Measurements from ENCODE around the gene MIA3. TPM values are rescaled to one million over a fixed set of nuclear protein-coding genes. Genes with fewer than 3 reads are reported as not detected.

Gene MIA3
- total and polyA plus RNA-seq, 4 donors = 20.7 to 69.3 (median 41.6) TPM

DNA sequence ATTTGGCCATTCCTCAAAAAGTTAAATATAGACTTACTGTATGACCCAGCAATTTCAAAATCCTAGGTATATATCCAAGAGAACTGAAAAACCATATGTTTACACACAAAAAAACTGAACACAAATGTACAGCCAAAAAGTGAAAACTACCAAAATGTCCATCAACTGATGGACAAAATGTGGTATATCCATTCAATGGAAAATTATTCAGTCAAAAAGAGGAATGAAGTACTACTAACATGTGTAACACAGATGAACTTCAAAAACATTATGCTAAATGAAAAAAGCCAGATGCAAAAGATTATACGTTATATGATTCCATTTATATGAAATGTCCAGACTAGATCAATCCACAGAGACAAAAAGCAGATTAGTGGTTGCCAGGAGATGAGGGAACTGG, 86.4 kb downstream of the MIA3 start:
- peaks cover 0 to 9% (median 2%) of the 10 kb centered on the region in 4 donors for H3K36me3 ChIP-seq (ENCODE audit: control insufficient read depth in 4 of 4, insufficient read depth in 4 of 4, low read length in 4 of 4)
- H3K27ac ChIP-seq (ENCODE audit: low read depth in 1 of 2, low read length in 1 of 2) = no peak overlapping the region
- H3K4me1 ChIP-seq (ENCODE audit: control insufficient read depth in 5 of 5, insufficient read depth in 5 of 5, low read length in 5 of 5) = peaks cover 0 to under 1% (median 0%) of the 10 kb centered on the region in 5 donors
- H3K27me3 ChIP-seq (ENCODE audit: control insufficient read depth in 3 of 3, insufficient read depth in 3 of 3, low read length in 2 of 3) = no peaks in the 10 kb centered on the region
- TF ChIP-seq, protein P1, sequence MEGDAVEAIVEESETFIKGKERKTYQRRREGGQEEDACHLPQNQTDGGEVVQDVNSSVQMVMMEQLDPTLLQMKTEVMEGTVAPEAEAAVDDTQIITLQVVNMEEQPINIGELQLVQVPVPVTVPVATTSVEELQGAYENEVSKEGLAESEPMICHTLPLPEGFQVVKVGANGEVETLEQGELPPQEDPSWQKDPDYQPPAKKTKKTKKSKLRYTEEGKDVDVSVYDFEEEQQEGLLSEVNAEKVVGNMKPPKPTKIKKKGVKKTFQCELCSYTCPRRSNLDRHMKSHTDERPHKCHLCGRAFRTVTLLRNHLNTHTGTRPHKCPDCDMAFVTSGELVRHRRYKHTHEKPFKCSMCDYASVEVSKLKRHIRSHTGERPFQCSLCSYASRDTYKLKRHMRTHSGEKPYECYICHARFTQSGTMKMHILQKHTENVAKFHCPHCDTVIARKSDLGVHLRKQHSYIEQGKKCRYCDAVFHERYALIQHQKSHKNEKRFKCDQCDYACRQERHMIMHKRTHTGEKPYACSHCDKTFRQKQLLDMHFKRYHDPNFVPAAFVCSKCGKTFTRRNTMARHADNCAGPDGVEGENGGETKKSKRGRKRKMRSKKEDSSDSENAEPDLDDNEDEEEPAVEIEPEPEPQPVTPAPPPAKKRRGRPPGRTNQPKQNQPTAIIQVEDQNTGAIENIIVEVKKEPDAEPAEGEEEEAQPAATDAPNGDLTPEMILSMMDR (IDR thresholded peaks at IDR 0.05; ENCODE audit: control extremely low read depth, extremely low read depth) = no peak
- H3K4me3 ChIP-seq = no peak overlapping the region
- DNase-seq = no peak
- no peaks in the 10 kb centered on the region for H3K9me3 ChIP-seq (ENCODE audit: control insufficient read depth in 4 of 4, insufficient read depth in 3 of 4, low read length in 3 of 4)
- WGBS, 2 donors = 97 to 100% methylated on average over 1 of the region's 1 CpG
- no peak for ATAC-seq (ENCODE audit: insufficient read depth, low FRiP score)
- no peak overlapping the region for H3K9ac ChIP-seq (ENCODE audit: insufficient read depth in 1 of 2, low read length in 2 of 2)

DNA sequence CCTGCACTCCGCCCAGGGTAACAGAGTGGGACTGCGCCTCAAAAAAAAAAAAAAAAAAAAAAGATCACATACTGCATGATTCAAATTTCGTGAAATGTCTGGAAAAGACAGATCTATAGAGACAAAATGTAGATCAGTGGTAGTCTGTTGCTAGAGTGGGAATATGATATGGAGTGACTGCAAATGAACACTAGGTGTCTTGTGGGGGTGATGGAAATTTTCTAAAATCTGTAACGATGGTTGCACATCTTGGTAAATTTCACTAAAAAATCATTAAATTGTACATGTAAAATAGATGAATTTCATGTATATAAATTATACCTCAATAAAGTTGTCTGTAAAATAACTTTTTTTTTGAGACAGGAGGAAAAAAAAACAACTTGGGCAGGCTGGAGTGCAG, 88.9 kb downstream of the MIA3 start:
- Histone ChIP-seq H3K9me3 (ENCODE audit: control insufficient read depth in 4 of 4, insufficient read depth in 3 of 4, low read length in 3 of 4) (no peaks in the 10 kb centered on the region), H3K36me3 (ENCODE audit: control insufficient read depth in 4 of 4, insufficient read depth in 4 of 4, low read length in 4 of 4) (peaks cover 0 to 4% (median under 1%) of the 10 kb centered on the region in 4 donors), H3K27ac (ENCODE audit: low read depth in 1 of 2, low read length in 1 of 2) (no peak overlapping the region), H3K4me3 (no peak overlapping the region), H3K9ac (ENCODE audit: insufficient read depth in 1 of 2, low read length in 2 of 2) (no peak overlapping the region), H3K4me1 (ENCODE audit: control insufficient read depth in 5 of 5, insufficient read depth in 5 of 5, low read length in 5 of 5) (peaks cover 0 to 16% (median 7%) of the 10 kb centered on the region in 5 donors), H3K27me3 (ENCODE audit: control insufficient read depth in 3 of 3, insufficient read depth in 3 of 3, low read length in 2 of 3) (no peaks in the 10 kb centered on the region)
- ATAC-seq (ENCODE audit: insufficient read depth, low FRiP score) (no peak), DNase-seq (no peak)
- 74 to 99% methylated on average over 4 of the region's 4 CpGs for WGBS, 2 donors
- TF ChIP-seq, protein P1 (IDR thresholded peaks at IDR 0.05; ENCODE audit: control extremely low read depth, extremely low read depth) = no peak

DNA sequence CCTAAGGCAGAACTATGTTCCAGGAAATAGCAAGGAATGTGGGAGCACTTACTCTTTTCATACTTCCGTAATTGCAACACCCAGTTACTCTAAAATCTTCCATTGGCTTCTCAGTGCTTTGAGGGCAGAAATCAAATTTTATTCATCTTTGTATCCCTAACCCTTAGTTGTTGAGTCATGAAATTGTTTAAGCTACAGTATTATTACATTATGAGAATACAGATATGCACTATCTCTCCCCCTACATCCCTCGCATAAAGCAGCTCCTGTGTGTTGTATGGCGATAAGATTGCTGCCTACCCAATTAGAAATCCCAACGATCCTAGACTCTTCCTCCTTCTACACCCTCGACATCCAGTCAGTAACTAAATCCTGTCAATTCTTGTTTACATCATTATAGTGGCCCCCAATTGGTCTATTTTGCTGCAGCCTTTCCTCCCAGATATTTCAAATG, 91.8 kb downstream of the MIA3 start:
- H3K9me3 ChIP-seq (ENCODE audit: control insufficient read depth in 4 of 4, insufficient read depth in 3 of 4, low read length in 3 of 4) = no peaks in the 10 kb centered on the region
- peak in 1 of 3 donors; percentile 2 for DNase-seq
- TF ChIP-seq, protein P1 (IDR thresholded peaks at IDR 0.05; ENCODE audit: control extremely low read depth, extremely low read depth) = no peak
- H3K9ac ChIP-seq (ENCODE audit: insufficient read depth in 1 of 2, low read length in 2 of 2) = no peak overlapping the region
- peaks cover 0 to 3% (median under 1%) of the 10 kb centered on the region in 4 donors for H3K36me3 ChIP-seq (ENCODE audit: control insufficient read depth in 4 of 4, insufficient read depth in 4 of 4, low read length in 4 of 4)
- H3K4me3 ChIP-seq = no peak overlapping the region
- ATAC-seq (ENCODE audit: insufficient read depth, low FRiP score) = no peak
- 54 to 76% methylated on average over 5 of the region's 5 CpGs for WGBS, 2 donors
- no peak overlapping the region for H3K27ac ChIP-seq (ENCODE audit: low read depth in 1 of 2, low read length in 1 of 2)
- H3K4me1 ChIP-seq (ENCODE audit: control insufficient read depth in 5 of 5, insufficient read depth in 5 of 5, low read length in 5 of 5) = peaks cover 0 to 21% (median 7%) of the 10 kb centered on the region in 5 donors
- no peaks in the 10 kb centered on the region for H3K27me3 ChIP-seq (ENCODE audit: control insufficient read depth in 3 of 3, insufficient read depth in 3 of 3, low read length in 2 of 3)
